GM10266 (cell line): ENCODE results near the gene WBP1L.

Experiments used
- DNase-seq: peaks from one replicate; pipeline ENCODE4 v3.0.0; 2012; ENCODE audit errors: extremely low spot score
- CTCF ChIP-seq: IDR thresholded peaks from 2 replicates; pipeline ENCODE4 v1.5.1; 2012; ENCODE audit warnings: mild to moderate bottlenecking, low read depth; ENCODE audit not compliant: control insufficient read depth, insufficient read depth; ENCODE audit errors: missing control alignments

Gene WBP1L

DNA sequence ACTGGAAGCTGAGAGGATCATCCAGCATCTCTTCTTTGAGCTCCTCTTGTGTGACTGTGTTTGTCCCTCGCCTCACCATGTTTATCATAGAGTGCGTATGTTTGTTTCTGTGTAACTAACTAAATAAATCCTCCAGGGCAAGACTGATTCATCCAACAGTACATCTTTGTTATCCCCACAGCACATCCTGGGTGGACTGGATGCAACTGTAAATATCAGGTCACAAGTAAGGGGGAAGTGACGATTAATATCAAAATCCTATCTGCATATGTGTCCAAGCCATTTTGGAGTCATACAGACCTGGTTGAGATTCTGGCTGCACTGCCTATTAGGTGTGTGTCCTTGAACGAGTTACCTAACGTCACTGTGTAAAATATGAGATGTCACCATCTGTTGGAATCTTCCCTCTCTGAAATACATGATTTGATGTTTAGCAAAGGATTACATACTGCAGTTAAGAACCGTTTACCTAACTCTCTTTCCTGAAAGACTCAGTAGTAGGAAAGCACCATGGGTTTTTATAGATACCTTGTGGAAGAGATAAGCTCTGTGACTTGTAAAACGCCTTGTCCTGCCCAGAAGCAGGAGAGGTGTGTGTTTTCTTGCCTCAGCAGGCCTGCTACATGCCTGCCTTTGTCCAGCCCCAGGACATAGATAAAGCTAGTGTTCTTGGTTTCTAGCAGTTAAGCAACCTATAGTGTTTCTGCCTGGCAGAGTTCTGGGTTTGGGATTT is 25.8 kb downstream of the WBP1L start:
- DNase-seq, result no peak
- no peak for TF ChIP-seq CTCF

DNA sequence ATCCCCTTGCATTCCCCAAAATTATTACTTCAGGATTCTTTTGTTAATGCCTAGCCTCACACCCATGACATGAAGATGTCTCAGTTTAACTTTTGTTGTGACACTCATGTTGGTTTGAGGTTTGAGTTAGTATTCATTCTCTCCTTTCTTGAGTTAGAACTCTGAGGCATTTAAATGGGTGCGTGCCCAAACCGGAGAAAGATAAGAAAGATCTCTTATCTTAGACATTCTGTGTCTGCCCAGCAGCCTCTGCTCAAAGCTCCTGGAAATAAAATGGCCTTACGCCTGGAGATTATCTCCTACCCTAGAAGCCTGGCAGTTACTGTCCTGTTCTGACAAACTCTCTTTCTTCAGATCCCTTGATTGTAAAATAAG is 26.3 kb downstream of the WBP1L start:
- TF ChIP-seq CTCF, result no peak
- DNase-seq, result no peak

- DNase-seq, result no peak
- no peak for TF ChIP-seq CTCF
These were observed 27.0 kb downstream of the WBP1L start for GRCh38 chr10:102770792-102771191.

- TF ChIP-seq CTCF, result no peak
- no peak for DNase-seq
These were observed 29.6 kb downstream of the WBP1L start for GRCh38 chr10:102773320-102773719.

DNA sequence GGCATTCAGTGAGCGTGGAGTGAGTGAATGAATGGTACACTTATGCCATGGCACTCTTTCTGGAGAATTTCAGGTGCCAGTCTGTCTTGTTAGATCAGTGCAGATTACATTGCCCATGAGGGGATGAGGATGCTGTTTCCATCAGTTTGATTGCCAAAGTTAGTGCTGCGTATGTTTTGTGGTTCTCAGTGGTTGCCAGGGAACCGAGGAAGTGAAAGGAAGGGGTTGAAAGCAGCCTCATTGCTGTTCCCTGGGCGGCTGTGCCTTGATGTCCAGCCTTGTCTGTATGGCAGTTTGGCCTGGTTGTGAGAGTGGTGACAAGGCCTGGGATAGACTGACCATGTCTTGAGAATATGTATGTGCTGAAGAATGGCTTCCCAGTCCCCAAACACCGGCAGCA is 30.2 kb downstream of the WBP1L start:
- no peak for TF ChIP-seq CTCF
- DNase-seq, result no peak

GRCh38 chr10:102775201-102775934 is 31.6 kb downstream of the WBP1L start:
- DNase-seq, result no peak
- TF ChIP-seq CTCF, result no peak
